Measurements from ENCODE around the gene NAA30.

NAA30 gene

GRCh38 chr14:57371013-57371412 lies 19.4 kb upstream of the NAA30 start:
- Histone ChIP-seq H3K9me3 (ENCODE audit: control insufficient read depth, insufficient read depth, low read length) (no peaks in the 10 kb centered on the region), H3K27me3 (ENCODE audit: control insufficient read depth, insufficient read depth, low read length) (no peaks in the 10 kb centered on the region), H3K4me3 (ENCODE audit: low read length) (no peak overlapping the region), H3K36me3 (ENCODE audit: control insufficient read depth, insufficient read depth, low read length) (no peaks in the 10 kb centered on the region), H3K4me1 (ENCODE audit: control insufficient read depth, insufficient read depth, low read length) (no peaks in the 10 kb centered on the region), H3K27ac (ENCODE audit: low read length) (no peak overlapping the region)
- no peak for DNase-seq (ENCODE audit: low read depth, low spot score)
- WGBS (ENCODE audit: insufficient coverage, insufficient read length) = no CpG with 5 or more reads among the region's 3 CpGs

- Histone ChIP-seq H3K36me3 (ENCODE audit: control insufficient read depth, insufficient read depth, low read length) (no peaks in the 10 kb centered on the region), H3K9me3 (ENCODE audit: control insufficient read depth, insufficient read depth, low read length) (no peaks in the 10 kb centered on the region), H3K4me3 (ENCODE audit: low read length) (no peak overlapping the region), H3K4me1 (ENCODE audit: control insufficient read depth, insufficient read depth, low read length) (no peaks in the 10 kb centered on the region), H3K27ac (ENCODE audit: low read length) (no peak overlapping the region), H3K27me3 (ENCODE audit: control insufficient read depth, insufficient read depth, low read length) (no peaks in the 10 kb centered on the region)
- DNase-seq (ENCODE audit: low read depth, low spot score) = no peak
- WGBS (ENCODE audit: insufficient coverage, insufficient read length) = no CpG with 5 or more reads among the region's 3 CpGs
These were observed 15.2 kb upstream of the NAA30 start for GRCh38 chr14:57375156-57375555.

- DNase-seq (ENCODE audit: low read depth, low spot score) = no peak
- Histone ChIP-seq H3K9me3 (ENCODE audit: control insufficient read depth, insufficient read depth, low read length) (no peaks in the 10 kb centered on the region), H3K4me3 (ENCODE audit: low read length) (no peak overlapping the region), H3K4me1 (ENCODE audit: control insufficient read depth, insufficient read depth, low read length) (no peaks in the 10 kb centered on the region), H3K36me3 (ENCODE audit: control insufficient read depth, insufficient read depth, low read length) (no peaks in the 10 kb centered on the region), H3K27ac (ENCODE audit: low read length) (no peak overlapping the region), H3K27me3 (ENCODE audit: control insufficient read depth, insufficient read depth, low read length) (no peaks in the 10 kb centered on the region)
These were observed 11.7 kb upstream of the NAA30 start for GRCh38 chr14:57378661-57379060.

DNA sequence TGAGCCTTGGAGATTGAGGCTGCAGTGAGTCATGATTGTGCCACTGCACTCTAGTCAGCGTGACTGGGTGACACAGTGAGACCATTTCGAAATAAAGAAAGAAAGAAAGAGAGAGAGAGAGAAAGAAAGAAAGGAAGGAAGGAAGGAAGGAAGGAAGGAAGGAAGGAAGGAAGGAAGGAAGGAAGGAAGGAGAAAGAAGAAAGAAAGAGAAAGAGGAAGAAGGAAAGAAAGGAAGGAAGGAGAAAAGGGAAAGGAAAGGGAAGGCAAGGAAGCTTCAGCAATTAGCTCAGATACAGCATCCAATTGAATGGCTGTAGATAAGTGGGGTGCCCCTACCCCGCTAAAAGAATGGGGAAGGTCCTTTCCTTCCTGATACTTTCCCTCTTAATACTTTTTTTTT lies 9.5 kb upstream of the NAA30 start:
- no peak overlapping the region for H3K27ac ChIP-seq (ENCODE audit: low read length)
- H3K27me3 ChIP-seq (ENCODE audit: control insufficient read depth, insufficient read depth, low read length) = no peaks in the 10 kb centered on the region
- no peaks in the 10 kb centered on the region for H3K4me1 ChIP-seq (ENCODE audit: control insufficient read depth, insufficient read depth, low read length)
- H3K4me3 ChIP-seq (ENCODE audit: low read length) = no peak overlapping the region
- DNase-seq (ENCODE audit: low read depth, low spot score) = no peak
- WGBS (ENCODE audit: insufficient coverage, insufficient read length) = no CpG with 5 or more reads among the region's 3 CpGs
- H3K36me3 ChIP-seq (ENCODE audit: control insufficient read depth, insufficient read depth, low read length) = no peaks in the 10 kb centered on the region
- no peaks in the 10 kb centered on the region for H3K9me3 ChIP-seq (ENCODE audit: control insufficient read depth, insufficient read depth, low read length)

DNA sequence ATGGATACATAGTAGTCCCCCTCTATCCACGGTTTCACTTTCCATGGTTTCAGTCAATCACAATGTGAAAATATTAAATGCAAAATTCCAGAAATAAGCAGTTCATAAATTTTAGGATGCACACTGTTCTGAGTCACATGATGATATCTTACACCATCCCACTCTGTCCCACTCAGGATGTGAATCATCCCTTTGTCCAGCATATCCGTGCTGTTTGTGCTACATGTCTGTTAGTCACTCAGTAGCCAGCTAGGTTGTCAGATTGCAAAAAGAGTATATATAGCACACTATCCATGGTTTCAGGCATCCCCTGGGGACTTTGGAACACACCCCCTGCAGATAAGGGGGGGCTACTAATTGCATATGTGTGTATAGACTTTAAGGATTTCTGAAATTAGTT lies 8.1 kb upstream of the NAA30 start:
- no peaks in the 10 kb centered on the region for H3K4me1 ChIP-seq (ENCODE audit: control insufficient read depth, insufficient read depth, low read length)
- DNase-seq (ENCODE audit: low read depth, low spot score) = no peak
- H3K27me3 ChIP-seq (ENCODE audit: control insufficient read depth, insufficient read depth, low read length) = no peaks in the 10 kb centered on the region
- no peaks in the 10 kb centered on the region for H3K36me3 ChIP-seq (ENCODE audit: control insufficient read depth, insufficient read depth, low read length)
- WGBS (ENCODE audit: insufficient coverage, insufficient read length) = no CpG with 5 or more reads among the region's 2 CpGs
- H3K27ac ChIP-seq (ENCODE audit: low read length) = no peak overlapping the region
- H3K9me3 ChIP-seq (ENCODE audit: control insufficient read depth, insufficient read depth, low read length) = no peaks in the 10 kb centered on the region
- H3K4me3 ChIP-seq (ENCODE audit: low read length) = no peak overlapping the region

- Histone ChIP-seq H3K9me3 (ENCODE audit: control insufficient read depth, insufficient read depth, low read length) (no peaks in the 10 kb centered on the region), H3K27me3 (ENCODE audit: control insufficient read depth, insufficient read depth, low read length) (no peaks in the 10 kb centered on the region), H3K4me1 (ENCODE audit: control insufficient read depth, insufficient read depth, low read length) (no peaks in the 10 kb centered on the region), H3K4me3 (ENCODE audit: low read length) (no peak overlapping the region), H3K36me3 (ENCODE audit: control insufficient read depth, insufficient read depth, low read length) (no peaks in the 10 kb centered on the region), H3K27ac (ENCODE audit: low read length) (no peak overlapping the region)
- DNase-seq (ENCODE audit: low read depth, low spot score) = no peak
These were observed 7.2 kb upstream of the NAA30 start for GRCh38 chr14:57383125-57383745.

GRCh38 chr14:57388067-57388466 lies 2.3 kb upstream of the NAA30 start:
- H3K9me3 ChIP-seq (ENCODE audit: control insufficient read depth, insufficient read depth, low read length) = no peaks in the 10 kb centered on the region
- no peaks in the 10 kb centered on the region for H3K36me3 ChIP-seq (ENCODE audit: control insufficient read depth, insufficient read depth, low read length)
- peaks cover 4% of the 10 kb centered on the region; the same call in 1 of the 2 replicates for H3K4me1 ChIP-seq (ENCODE audit: control insufficient read depth, insufficient read depth, low read length)
- no peaks in the 10 kb centered on the region for H3K27me3 ChIP-seq (ENCODE audit: control insufficient read depth, insufficient read depth, low read length)
- no peak overlapping the region for H3K4me3 ChIP-seq (ENCODE audit: low read length)
- H3K27ac ChIP-seq (ENCODE audit: low read length) = no peak overlapping the region
- DNase-seq (ENCODE audit: low read depth, low spot score) = no peak

DNA sequence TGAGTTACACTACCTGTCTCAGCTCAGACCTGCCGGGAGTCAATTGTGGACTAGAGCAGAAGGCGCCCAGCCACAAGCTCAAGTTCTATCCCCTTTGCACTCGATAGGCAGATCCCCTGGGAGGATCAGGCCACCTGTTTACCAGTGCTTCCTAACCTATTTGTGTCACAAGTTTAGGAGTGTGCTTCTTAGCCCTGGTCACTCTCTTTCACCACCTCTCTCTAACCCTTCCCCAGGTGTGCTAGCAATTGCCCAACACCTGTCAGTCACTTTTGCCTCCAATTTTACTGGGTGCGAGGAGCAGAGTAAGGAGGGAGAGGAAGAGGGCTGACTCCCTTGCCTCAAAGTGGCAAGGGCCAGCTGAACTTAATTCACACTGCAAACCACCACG lies 745 bp upstream of the NAA30 start:
- no peak for DNase-seq (ENCODE audit: low read depth, low spot score)
- WGBS (ENCODE audit: insufficient coverage, insufficient read length) = no CpG with 5 or more reads among the region's 5 CpGs
- Histone ChIP-seq H3K4me3 (ENCODE audit: low read length) (peak overlapping the region; percentile 63; the same call in 1 of the 2 replicates), H3K27ac (ENCODE audit: low read length) (no peak overlapping the region), H3K4me1 (ENCODE audit: control insufficient read depth, insufficient read depth, low read length) (peaks cover 4% of the 10 kb centered on the region; the same call in 1 of the 2 replicates), H3K9me3 (ENCODE audit: control insufficient read depth, insufficient read depth, low read length) (no peaks in the 10 kb centered on the region), H3K36me3 (ENCODE audit: control insufficient read depth, insufficient read depth, low read length) (no peaks in the 10 kb centered on the region), H3K27me3 (ENCODE audit: control insufficient read depth, insufficient read depth, low read length) (no peaks in the 10 kb centered on the region)

DNA sequence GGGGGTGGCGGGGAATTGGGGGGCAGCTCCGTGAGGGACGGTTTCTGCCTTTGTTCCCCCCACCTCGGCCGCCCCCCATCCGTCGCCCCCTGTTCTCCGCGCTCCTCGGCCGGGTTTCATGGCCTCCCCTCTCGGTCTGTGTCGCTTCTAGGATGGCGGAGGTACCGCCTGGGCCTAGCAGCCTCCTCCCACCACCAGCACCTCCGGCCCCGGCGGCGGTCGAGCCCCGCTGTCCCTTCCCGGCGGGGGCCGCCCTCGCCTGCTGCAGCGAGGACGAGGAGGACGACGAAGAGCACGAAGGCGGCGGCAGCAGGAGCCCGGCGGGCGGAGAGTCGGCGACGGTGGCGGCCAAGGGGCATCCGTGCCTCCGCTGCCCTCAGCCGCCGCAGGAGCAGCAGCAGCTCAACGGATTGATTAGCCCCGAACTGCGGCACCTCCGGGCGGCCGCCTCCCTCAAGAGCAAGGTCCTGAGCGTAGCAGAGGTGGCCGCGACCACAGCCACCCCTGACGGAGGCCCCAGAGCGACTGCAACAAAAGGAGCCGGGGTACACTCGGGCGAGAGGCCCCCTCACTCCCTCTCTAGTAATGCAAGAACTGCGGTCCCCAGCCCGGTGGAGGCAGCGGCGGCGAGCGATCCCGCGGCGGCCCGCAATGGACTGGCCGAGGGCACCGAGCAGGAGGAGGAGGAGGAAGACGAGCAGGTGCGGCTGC lies 575 bp downstream of the NAA30 start:
- no peak for DNase-seq (ENCODE audit: low read depth, low spot score)
- no peaks in the 10 kb centered on the region for H3K27me3 ChIP-seq (ENCODE audit: control insufficient read depth, insufficient read depth, low read length)
- H3K27ac ChIP-seq (ENCODE audit: low read length) = no peak overlapping the region
- WGBS (ENCODE audit: insufficient coverage, insufficient read length) = no CpG with 5 or more reads among the region's 71 CpGs
- H3K36me3 ChIP-seq (ENCODE audit: control insufficient read depth, insufficient read depth, low read length) = no peaks in the 10 kb centered on the region
- peaks cover 4% of the 10 kb centered on the region; the same call in 1 of the 2 replicates for H3K4me1 ChIP-seq (ENCODE audit: control insufficient read depth, insufficient read depth, low read length)
- no peaks in the 10 kb centered on the region for H3K9me3 ChIP-seq (ENCODE audit: control insufficient read depth, insufficient read depth, low read length)
- H3K4me3 ChIP-seq (ENCODE audit: low read length) = peak overlapping the region; percentile 63

GRCh38 chr14:57391517-57392195 lies 1.3 kb downstream of the NAA30 start:
- no peaks in the 10 kb centered on the region for H3K36me3 ChIP-seq (ENCODE audit: control insufficient read depth, insufficient read depth, low read length)
- no peaks in the 10 kb centered on the region for H3K9me3 ChIP-seq (ENCODE audit: control insufficient read depth, insufficient read depth, low read length)
- H3K27me3 ChIP-seq (ENCODE audit: control insufficient read depth, insufficient read depth, low read length) = no peaks in the 10 kb centered on the region
- H3K4me3 ChIP-seq (ENCODE audit: low read length) = peak overlapping the region; percentile 63; the same call in 1 of the 2 replicates
- DNase-seq (ENCODE audit: low read depth, low spot score) = no peak
- no CpG with 5 or more reads among the region's 23 CpGs for WGBS (ENCODE audit: insufficient coverage, insufficient read length)
- H3K27ac ChIP-seq (ENCODE audit: low read length) = no peak overlapping the region
- peaks cover 4% of the 10 kb centered on the region; the same call in 1 of the 2 replicates for H3K4me1 ChIP-seq (ENCODE audit: control insufficient read depth, insufficient read depth, low read length)

DNA sequence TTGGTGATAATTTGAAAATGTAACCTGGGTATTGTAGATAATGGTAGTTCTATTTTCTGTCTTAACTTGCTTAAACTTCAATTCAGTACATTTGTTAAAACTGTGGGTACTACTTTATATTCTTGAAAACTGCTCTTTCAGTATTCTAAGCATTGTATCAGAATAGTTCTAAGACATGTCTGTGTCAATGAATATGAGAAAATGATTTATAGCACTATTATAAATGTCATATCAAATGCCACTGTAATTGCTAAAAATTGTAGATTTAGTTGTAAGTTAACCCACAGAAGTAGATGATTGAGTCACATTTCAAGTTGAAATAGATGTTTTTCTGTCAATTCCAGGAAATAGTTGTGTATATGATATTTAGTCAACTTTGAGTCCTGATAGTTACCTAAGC lies 2.4 kb downstream of the NAA30 start:
- no peaks in the 10 kb centered on the region for H3K36me3 ChIP-seq (ENCODE audit: control insufficient read depth, insufficient read depth, low read length)
- H3K27me3 ChIP-seq (ENCODE audit: control insufficient read depth, insufficient read depth, low read length) = no peaks in the 10 kb centered on the region
- H3K9me3 ChIP-seq (ENCODE audit: control insufficient read depth, insufficient read depth, low read length) = no peaks in the 10 kb centered on the region
- DNase-seq (ENCODE audit: low read depth, low spot score) = no peak
- H3K4me1 ChIP-seq (ENCODE audit: control insufficient read depth, insufficient read depth, low read length) = peaks cover 4% of the 10 kb centered on the region; the same call in 1 of the 2 replicates
- H3K4me3 ChIP-seq (ENCODE audit: low read length) = no peak overlapping the region
- H3K27ac ChIP-seq (ENCODE audit: low read length) = no peak overlapping the region

Data from iPS DF 6.9 (cell line).